Activated CD4-positive, alpha-beta T cell treated with anti-CD3 and anti-CD28 coated beads, Interleukin-2, amount 10 ng/mL, durations not matched to agents 7 days and 5 days (primary cell): Measurements from ENCODE around the gene TMEM150B. TPM values are rescaled to one million over a fixed set of nuclear protein-coding genes. Genes with fewer than 3 reads are reported as not detected.

Experiments used
- CTCF ChIA-PET: fragments of 350-600 bp; sonication (Branson Sonifier 250); formaldehyde crosslinking; loops from one replicate; lab custom pipeline; 2021; ENCODE audit warnings: antibody characterized with exemption; lab: Charles Lee
- POLR2A ChIA-PET: fragments of 350-600 bp; sonication (Branson Sonifier 250); formaldehyde crosslinking; loops from one replicate; lab custom pipeline; 2021; ENCODE audit warnings: antibody characterized with exemption; lab: Charles Lee
- DNase-seq: peaks from one replicate; pipeline ENCODE4 v3.0.0-alpha.2; 2020
- H3K27ac Mint-ChIP-seq: one replicate; pipeline ENCODE4 v1.8.0; 2021; ENCODE audit warnings: mild to moderate bottlenecking, moderate library complexity, mixed read lengths
- H3K27me3 Mint-ChIP-seq: one replicate; pipeline ENCODE4 v1.8.0; 2021; ENCODE audit warnings: mixed read lengths
- H3K36me3 Mint-ChIP-seq: one replicate; pipeline ENCODE4 v1.8.0; 2021; ENCODE audit warnings: low read depth, mixed read lengths
- H3K4me1 Mint-ChIP-seq: one replicate; pipeline ENCODE4 v1.8.0; 2021; ENCODE audit warnings: mixed read lengths
- H3K4me3 Mint-ChIP-seq: one replicate; pipeline ENCODE4 v1.8.0; 2021; ENCODE audit warnings: mild to moderate bottlenecking, moderate library complexity, mixed read lengths
- H3K9me3 Mint-ChIP-seq: one replicate; pipeline ENCODE4 v1.8.0; 2021; ENCODE audit warnings: mixed read lengths
- total RNA-seq, 2 experiments: library from RNA; stranded (reverse); gene quantifications; one replicate each; pipeline ENCODE4 v1.2.3, GENCODE V29; 2021

TMEM150B gene
- total RNA-seq, 2 experiments from 2014 or later: 0.79 TPM; not detected in 1

GRCh38 chr19:55319785-55320184, 5.4 kb downstream of the TMEM150B start:
- H3K27ac Mint-ChIP-seq: no peak overlapping the region
- ChIA-PET CTCF (interaction anchor here (0.5 to 2.1 kb wide), 3 partner anchors 15 to 25 kb away, joined by 3 to 9 read pairs (median 3); no protein-coding TSS in a partner anchor), POLR2A (no interaction called here)

GRCh38 chr19:55316646-55317045, 8.5 kb downstream of the TMEM150B start:
- H3K36me3 Mint-ChIP-seq: no peaks in the 10 kb centered on the region
- peaks cover 2% of the 10 kb centered on the region for H3K27me3 Mint-ChIP-seq
- H3K4me3 Mint-ChIP-seq: no peak overlapping the region
- no peaks in the 10 kb centered on the region for H3K9me3 Mint-ChIP-seq
- ChIA-PET POLR2A (no interaction called here), CTCF (interaction anchor here (1.7 to 2.5 kb wide), 2 partner anchors 10 to 22 kb away, joined by 9 read pairs; no protein-coding TSS in a partner anchor)
- H3K4me1 Mint-ChIP-seq: peaks cover 2% of the 10 kb centered on the region
- H3K27ac Mint-ChIP-seq: no peak overlapping the region
- no peak for DNase-seq

More at GRCh38 chr19:55319785-55320184, 5.4 kb downstream of the TMEM150B start:
- Mint-ChIP-seq H3K4me3 (no peak overlapping the region), H3K4me1 (peaks cover 7% of the 10 kb centered on the region), H3K9me3 (no peaks in the 10 kb centered on the region), H3K27me3 (peaks cover 14% of the 10 kb centered on the region), H3K36me3 (no peaks in the 10 kb centered on the region)
- DNase-seq: no peak

- no peak for DNase-seq
- Mint-ChIP-seq H3K27me3 (no peaks in the 10 kb centered on the region), H3K4me3 (no peak overlapping the region), H3K4me1 (no peaks in the 10 kb centered on the region), H3K36me3 (no peaks in the 10 kb centered on the region), H3K27ac (no peak overlapping the region), H3K9me3 (no peaks in the 10 kb centered on the region)
- POLR2A ChIA-PET: no interaction called here
- CTCF ChIA-PET: no interaction called here
Observed at GRCh38 chr19:55315956-55316525, 9.1 kb downstream of the TMEM150B start.

- Mint-ChIP-seq H3K9me3 (no peaks in the 10 kb centered on the region), H3K4me3 (no peak overlapping the region), H3K4me1 (no peaks in the 10 kb centered on the region), H3K36me3 (no peaks in the 10 kb centered on the region), H3K27me3 (no peaks in the 10 kb centered on the region), H3K27ac (no peak overlapping the region)
- ChIA-PET POLR2A (no interaction called here), CTCF (no interaction called here)
- no peak for DNase-seq
Observed at GRCh38 chr19:55314396-55314795, 10.7 kb downstream of the TMEM150B start.

GRCh38 chr19:55312621-55313512, 12.3 kb downstream of the TMEM150B start:
- H3K9me3 Mint-ChIP-seq: no peaks in the 10 kb centered on the region
- DNase-seq: no peak
- ChIA-PET POLR2A (no interaction called here), CTCF (interaction anchor here (1.1 kb wide), 1 partner anchor 11 kb away, joined by 3 read pairs; no protein-coding TSS in a partner anchor)
- no peak overlapping the region for H3K4me3 Mint-ChIP-seq
- no peaks in the 10 kb centered on the region for H3K27me3 Mint-ChIP-seq
- no peaks in the 10 kb centered on the region for H3K4me1 Mint-ChIP-seq
- H3K36me3 Mint-ChIP-seq: no peaks in the 10 kb centered on the region
- H3K27ac Mint-ChIP-seq: no peak overlapping the region

- peaks cover 3% of the 10 kb centered on the region for H3K36me3 Mint-ChIP-seq
- H3K27me3 Mint-ChIP-seq: no peaks in the 10 kb centered on the region
- no peak for DNase-seq
- H3K27ac Mint-ChIP-seq: no peak overlapping the region
- no peak overlapping the region for H3K4me3 Mint-ChIP-seq
- ChIA-PET POLR2A (no interaction called here), CTCF (interaction anchor here (1.2 kb wide), 1 partner anchor 56 kb away, joined by 3 read pairs; no protein-coding TSS in a partner anchor)
- H3K4me1 Mint-ChIP-seq: no peaks in the 10 kb centered on the region
- H3K9me3 Mint-ChIP-seq: no peaks in the 10 kb centered on the region
Observed at GRCh38 chr19:55311797-55312196, 13.3 kb downstream of the TMEM150B start.

GRCh38 chr19:55311397-55311796, 13.7 kb downstream of the TMEM150B start:
- no peaks in the 10 kb centered on the region for H3K27me3 Mint-ChIP-seq
- peaks cover 3% of the 10 kb centered on the region for H3K36me3 Mint-ChIP-seq
- no peak overlapping the region for H3K27ac Mint-ChIP-seq
- CTCF ChIA-PET: interaction anchor here (1.2 kb wide), 1 partner anchor 57 kb away, joined by 3 read pairs; no protein-coding TSS in a partner anchor
- POLR2A ChIA-PET: no interaction called here
- DNase-seq: no peak
- no peaks in the 10 kb centered on the region for H3K9me3 Mint-ChIP-seq
- no peaks in the 10 kb centered on the region for H3K4me1 Mint-ChIP-seq
- no peak overlapping the region for H3K4me3 Mint-ChIP-seq

- CTCF ChIA-PET: interaction anchor here (1.1 kb wide), 1 partner anchor 11 kb away, joined by 3 read pairs; no protein-coding TSS in a partner anchor
- Mint-ChIP-seq H3K27me3 (no peaks in the 10 kb centered on the region), H3K9me3 (no peaks in the 10 kb centered on the region), H3K27ac (no peak overlapping the region), H3K36me3 (peaks cover 3% of the 10 kb centered on the region), H3K4me3 (no peak overlapping the region), H3K4me1 (peaks cover 4% of the 10 kb centered on the region)
- no peak for DNase-seq
- POLR2A ChIA-PET: no interaction called here
Observed at GRCh38 chr19:55310498-55310897, 14.6 kb downstream of the TMEM150B start.

GRCh38 chr19:55309448-55309847, 15.7 kb downstream of the TMEM150B start:
- CTCF ChIA-PET: interaction anchor here (1.1 to 1.2 kb wide), 3 partner anchors 8 to 75 kb away, joined by 3 read pairs; partner anchors contain the start of gene TMEM238
- DNase-seq: no peak
- POLR2A ChIA-PET: no interaction called here
- H3K9me3 Mint-ChIP-seq: no peaks in the 10 kb centered on the region
- H3K4me3 Mint-ChIP-seq: no peak overlapping the region
- no peak overlapping the region for H3K27ac Mint-ChIP-seq
- H3K27me3 Mint-ChIP-seq: no peaks in the 10 kb centered on the region
- H3K36me3 Mint-ChIP-seq: peaks cover 3% of the 10 kb centered on the region
- peaks cover 6% of the 10 kb centered on the region for H3K4me1 Mint-ChIP-seq

- POLR2A ChIA-PET: no interaction called here
- CTCF ChIA-PET: interaction anchor here (0.6 to 1.5 kb wide), 2 partner anchors 31 to 346 kb away, joined by 3 read pairs; partner anchors contain the start of gene KMT5C
- no peak for DNase-seq
- Mint-ChIP-seq H3K27me3 (no peaks in the 10 kb centered on the region), H3K36me3 (peaks cover 3% of the 10 kb centered on the region), H3K9me3 (no peaks in the 10 kb centered on the region), H3K4me3 (no peak overlapping the region), H3K4me1 (peaks cover 6% of the 10 kb centered on the region), H3K27ac (no peak overlapping the region)
Observed at GRCh38 chr19:55308281-55308680, 16.9 kb downstream of the TMEM150B start.

GRCh38 chr19:55306712-55307111, 18.4 kb downstream of the TMEM150B start:
- no peaks in the 10 kb centered on the region for H3K9me3 Mint-ChIP-seq
- H3K4me3 Mint-ChIP-seq: no peak overlapping the region
- no peaks in the 10 kb centered on the region for H3K27me3 Mint-ChIP-seq
- ChIA-PET CTCF (interaction anchor here (0.5 to 2.8 kb wide), 4 partner anchors 11 to 51 kb away, joined by 3 to 9 read pairs (median 3); partner anchors contain the start of gene KMT5C), POLR2A (interaction anchor here (0.7 kb wide), 1 partner anchor 101 kb away, joined by 3 read pairs; the partner anchor contains the start of gene UBE2S)
- H3K27ac Mint-ChIP-seq: no peak overlapping the region
- H3K4me1 Mint-ChIP-seq: peaks cover 10% of the 10 kb centered on the region
- no peak for DNase-seq
- H3K36me3 Mint-ChIP-seq: peaks cover 3% of the 10 kb centered on the region

GRCh38 chr19:55305983-55306562, 19.1 kb downstream of the TMEM150B start:
- Mint-ChIP-seq H3K9me3 (no peaks in the 10 kb centered on the region), H3K27ac (no peak overlapping the region), H3K27me3 (no peaks in the 10 kb centered on the region), H3K4me3 (no peak overlapping the region), H3K4me1 (peaks cover 15% of the 10 kb centered on the region), H3K36me3 (peaks cover 3% of the 10 kb centered on the region)
- CTCF ChIA-PET: interaction anchor here (0.5 to 2.8 kb wide), 3 partner anchors 12 to 25 kb away, joined by 3 to 9 read pairs (median 3); no protein-coding TSS in a partner anchor
- POLR2A ChIA-PET: interaction anchor here (0.7 kb wide), 1 partner anchor 102 kb away, joined by 3 read pairs; the partner anchor contains the start of gene UBE2S
- DNase-seq: no peak
